GM12892 (cell line): ENCODE results near the gene AGO3.
"Not testable (repeated sequence)": the region's sequence is repeated elsewhere in the genome, so short reads cannot be mapped to it uniquely, and the experiment has no call there.

Experiments used
- POLR2A ChIP-seq: IDR thresholded peaks from 2 replicates; pipeline ENCODE4 v1.6.1; 2011; ENCODE audit warnings: low read depth, low read length, control low read depth
- POLR2AphosphoS5 ChIP-seq: IDR thresholded peaks from 2 replicates; pipeline ENCODE4 v1.6.1; 2011; ENCODE audit warnings: low read depth, low read length, control low read depth

- not testable (repeated sequence) for TF ChIP-seq POLR2AphosphoS5, POLR2A
Observed at GRCh38 chr1:35972631-35973030, 41.7 kb downstream of the AGO3 start.
